ENCODE measurements around the gene RPL5. TPM values are rescaled to one million over a fixed set of nuclear protein-coding genes. Genes with fewer than 3 reads are reported as not detected.
A peak's percentile ranks its signal among the peaks of the same experiment; 100 is the strongest.

RPL5 gene
- total and polyA plus RNA-seq, 2 experiments from 2014 or later: 918 to 1,643 TPM

DNA sequence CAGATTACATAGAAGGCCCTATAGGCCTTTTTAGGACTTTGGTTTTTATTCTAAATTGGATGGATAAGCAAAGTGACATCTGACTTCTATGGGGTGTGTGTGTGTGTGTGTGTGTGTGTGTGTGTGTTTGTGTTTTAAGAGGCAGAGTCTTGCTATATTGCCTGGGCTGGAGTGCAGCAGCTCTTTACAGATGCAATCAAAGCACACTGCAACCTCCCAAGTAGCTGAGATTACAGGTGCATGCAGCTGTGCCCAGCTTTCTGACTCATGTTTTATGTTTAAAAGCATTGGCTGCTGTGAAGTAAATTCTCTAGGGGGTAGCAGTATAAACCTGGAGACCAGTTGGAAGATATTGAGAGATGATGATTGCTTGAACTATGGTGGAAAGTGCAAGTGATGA is 34.5 kb upstream of the RPL5 start:
- Histone ChIP-seq H3K4me3 (no peak overlapping the region), H3K27ac (no peak overlapping the region), H3K36me3 (no peaks in the 10 kb centered on the region), H3K9me3 (ENCODE audit: low read depth) (no peaks in the 10 kb centered on the region), H3K27me3 (no peaks in the 10 kb centered on the region), H3K4me1 (ENCODE audit: low read depth) (peaks cover 5% of the 10 kb centered on the region)
- TF ChIP-seq, protein P1, sequence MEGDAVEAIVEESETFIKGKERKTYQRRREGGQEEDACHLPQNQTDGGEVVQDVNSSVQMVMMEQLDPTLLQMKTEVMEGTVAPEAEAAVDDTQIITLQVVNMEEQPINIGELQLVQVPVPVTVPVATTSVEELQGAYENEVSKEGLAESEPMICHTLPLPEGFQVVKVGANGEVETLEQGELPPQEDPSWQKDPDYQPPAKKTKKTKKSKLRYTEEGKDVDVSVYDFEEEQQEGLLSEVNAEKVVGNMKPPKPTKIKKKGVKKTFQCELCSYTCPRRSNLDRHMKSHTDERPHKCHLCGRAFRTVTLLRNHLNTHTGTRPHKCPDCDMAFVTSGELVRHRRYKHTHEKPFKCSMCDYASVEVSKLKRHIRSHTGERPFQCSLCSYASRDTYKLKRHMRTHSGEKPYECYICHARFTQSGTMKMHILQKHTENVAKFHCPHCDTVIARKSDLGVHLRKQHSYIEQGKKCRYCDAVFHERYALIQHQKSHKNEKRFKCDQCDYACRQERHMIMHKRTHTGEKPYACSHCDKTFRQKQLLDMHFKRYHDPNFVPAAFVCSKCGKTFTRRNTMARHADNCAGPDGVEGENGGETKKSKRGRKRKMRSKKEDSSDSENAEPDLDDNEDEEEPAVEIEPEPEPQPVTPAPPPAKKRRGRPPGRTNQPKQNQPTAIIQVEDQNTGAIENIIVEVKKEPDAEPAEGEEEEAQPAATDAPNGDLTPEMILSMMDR (IDR thresholded peaks at IDR 0.05; ENCODE audit: low read depth, low read length): no peak
- DNase-seq (ENCODE audit: low read depth in 1 of 2, low spot score in 1 of 2): no peak

GRCh38 chr1:92797961-92798360 is 33.9 kb upstream of the RPL5 start:
- peak in 1 of 2 donors; percentile 23 for DNase-seq (ENCODE audit: low read depth in 1 of 2, low spot score in 1 of 2)
- no peaks in the 10 kb centered on the region for H3K27me3 ChIP-seq
- no peaks in the 10 kb centered on the region for H3K36me3 ChIP-seq
- TF ChIP-seq, protein P1 (IDR thresholded peaks at IDR 0.05; ENCODE audit: low read depth, low read length): no peak
- no peak overlapping the region for H3K4me3 ChIP-seq
- no peak overlapping the region for H3K27ac ChIP-seq
- H3K9me3 ChIP-seq (ENCODE audit: low read depth): no peaks in the 10 kb centered on the region
- H3K4me1 ChIP-seq (ENCODE audit: low read depth): no peaks in the 10 kb centered on the region

DNA sequence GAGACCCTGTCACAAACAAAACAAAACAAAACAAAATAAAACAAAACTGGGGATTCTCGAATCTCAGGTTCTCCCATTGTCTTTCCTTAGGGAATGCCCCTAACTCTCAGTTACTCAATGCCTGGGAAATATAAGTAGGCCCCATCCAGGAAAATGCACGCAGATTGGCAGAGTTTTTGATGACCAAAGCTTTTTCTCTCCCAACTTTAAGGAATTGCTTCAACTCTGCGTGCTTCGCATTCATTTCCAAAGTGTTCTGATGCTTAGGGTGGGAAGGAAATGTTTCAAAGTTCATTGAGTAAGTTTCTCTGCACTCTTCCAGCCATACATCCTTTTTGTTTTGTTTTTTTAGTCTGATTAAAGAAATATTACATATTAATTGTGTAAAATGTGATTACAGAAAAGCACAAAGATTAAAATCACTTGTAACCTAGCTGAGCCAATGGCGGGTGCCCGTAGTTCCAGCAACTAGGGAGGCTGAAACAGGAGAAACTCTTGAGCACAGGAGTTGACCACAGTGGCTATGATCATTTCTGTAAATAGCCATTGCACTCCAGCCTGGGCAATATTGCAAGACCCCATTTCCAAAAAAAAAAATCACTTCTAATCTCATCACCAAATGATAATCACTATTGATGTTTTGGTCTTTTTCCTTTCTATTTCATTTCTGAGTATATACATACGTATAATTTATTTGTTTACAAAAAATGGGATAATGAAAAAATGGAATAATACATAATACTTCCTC is 28.5 kb upstream of the RPL5 start:
- H3K36me3 ChIP-seq: no peaks in the 10 kb centered on the region
- H3K4me3 ChIP-seq: no peak overlapping the region
- no peak overlapping the region for H3K27ac ChIP-seq
- no peaks in the 10 kb centered on the region for H3K9me3 ChIP-seq (ENCODE audit: low read depth)
- H3K27me3 ChIP-seq: no peaks in the 10 kb centered on the region
- DNase-seq (ENCODE audit: low read depth in 1 of 2, low spot score in 1 of 2): peak in 1 of 2 donors; percentile 70
- no peaks in the 10 kb centered on the region for H3K4me1 ChIP-seq (ENCODE audit: low read depth)
- TF ChIP-seq, protein P1 (IDR thresholded peaks at IDR 0.05; ENCODE audit: low read depth, low read length): no peak

DNA sequence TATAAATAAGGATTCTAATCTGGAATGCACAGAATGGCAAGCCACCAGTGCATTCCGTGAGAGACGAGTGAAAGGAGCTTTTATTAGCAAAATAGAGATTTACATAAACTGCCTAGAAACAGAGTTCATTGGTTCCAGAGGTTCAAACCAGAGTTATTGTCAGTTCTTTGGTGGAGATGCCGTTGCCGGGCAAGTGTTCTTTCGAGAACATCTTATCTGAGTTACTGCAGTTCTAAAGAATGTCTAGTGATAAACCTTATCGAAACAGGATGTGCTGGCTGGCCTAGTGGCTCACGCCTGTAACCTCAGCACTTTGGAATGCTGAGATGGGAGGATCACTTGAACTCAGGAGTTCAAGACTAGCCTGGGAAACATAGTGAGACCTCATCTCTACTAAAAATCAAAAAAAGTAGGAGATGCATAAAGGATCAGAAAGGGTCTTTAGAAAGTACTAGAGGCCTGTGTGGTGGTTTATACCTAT is 27.1 kb upstream of the RPL5 start:
- DNase-seq (ENCODE audit: low read depth in 1 of 2, low spot score in 1 of 2): peak; percentile 66 to 99
- Histone ChIP-seq H3K27ac (peak overlapping the region; percentile 38), H3K36me3 (no peaks in the 10 kb centered on the region), H3K9me3 (ENCODE audit: low read depth) (no peaks in the 10 kb centered on the region), H3K4me3 (no peak overlapping the region), H3K27me3 (no peaks in the 10 kb centered on the region), H3K4me1 (ENCODE audit: low read depth) (no peaks in the 10 kb centered on the region)
- TF ChIP-seq, protein P1 (IDR thresholded peaks at IDR 0.05; ENCODE audit: low read depth, low read length): no peak

- no peaks in the 10 kb centered on the region for H3K36me3 ChIP-seq
- no peaks in the 10 kb centered on the region for H3K4me1 ChIP-seq (ENCODE audit: low read depth)
- TF ChIP-seq, protein P1 (IDR thresholded peaks at IDR 0.05; ENCODE audit: low read depth, low read length): no peak
- H3K27me3 ChIP-seq: no peaks in the 10 kb centered on the region
- H3K9me3 ChIP-seq (ENCODE audit: low read depth): no peaks in the 10 kb centered on the region
- peak overlapping the region; percentile 38 for H3K27ac ChIP-seq
- H3K4me3 ChIP-seq: no peak overlapping the region
- DNase-seq (ENCODE audit: low read depth in 1 of 2, low spot score in 1 of 2): no peak
Observed at GRCh38 chr1:92805216-92805615, 26.6 kb upstream of the RPL5 start.
